Panc1 (cell line): ENCODE data around the gene POLDIP2. TPM values are rescaled to one million over a fixed set of nuclear protein-coding genes. Genes with fewer than 3 reads are reported as not detected.

Source experiments
- ATAC-seq: fragments of 200-7000 bp; cut with Tn5 transposase; 2 replicates; pipeline ENCODE4 v1.9.1; 2020; ENCODE audit warnings: mild to moderate bottlenecking, moderate library complexity
- BruUV-seq: library from RNA; stranded (reverse); fragments of 400-500 nt; replicated peaks from 2 replicates; lab custom pipeline; 2021; lab: Mats Ljungman, UMichigan
- CTCF ChIA-PET: fragments of 300-600 bp; sonication (Branson Sonifier 250); formaldehyde crosslinking; loops from one replicate; lab custom pipeline; 2022; ENCODE audit warnings: antibody characterized with exemption; lab: Charles Lee
- POLR2A ChIA-PET: fragments of 300-600 bp; sonication (Branson Sonifier 250); formaldehyde crosslinking; loops from one replicate; lab custom pipeline; 2022; ENCODE audit warnings: antibody characterized with exemption; lab: Charles Lee
- DNase-seq: peaks from one replicate; pipeline ENCODE4 v3.0.0-alpha.2; 2010; ENCODE audit warnings: low read depth, low spot score
- H3K27ac ChIP-seq: 2 replicates; pipeline ENCODE4 v1.5.1; 2011; ENCODE audit warnings: mild to moderate bottlenecking, low read length, inconsistent platforms
- H3K27me3 ChIP-seq: fragments of 200-500 bp; sonication (Bioruptor generic); 2 replicates; pipeline ENCODE4 v1.6.0; 2014; ENCODE audit warnings: low read length, inconsistent platforms; ENCODE audit not compliant: control insufficient read depth, insufficient read depth
- H3K36me3 ChIP-seq: fragments of 200-500 bp; sonication (Bioruptor generic); 2 replicates; pipeline ENCODE4 v1.5.1; 2014; ENCODE audit warnings: inconsistent platforms, mild to moderate bottlenecking, low read length, moderate library complexity; ENCODE audit not compliant: control insufficient read depth, insufficient read depth
- H3K4me1 ChIP-seq: 2 replicates; pipeline ENCODE4 v1.5.1; 2011; ENCODE audit warnings: inconsistent platforms, mild to moderate bottlenecking, low read length, moderate library complexity; ENCODE audit not compliant: control insufficient read depth, insufficient read depth
- H3K4me3 ChIP-seq, 2 experiments: 2 replicates each; pipeline ENCODE4 v1.5.1; 2011 to 2012; ENCODE audit warnings: low read depth in 2 of 2, low read length in 2 of 2, mild to moderate bottlenecking in 2 of 2, inconsistent platforms in 1 of 2, moderate library complexity in 1 of 2
- H3K9me3 ChIP-seq: fragments of 200-500 bp; sonication (Bioruptor generic); 2 replicates; pipeline ENCODE4 v1.5.1; 2014; ENCODE audit warnings: low read depth, mild to moderate bottlenecking, inconsistent platforms, low read length, moderate library complexity; ENCODE audit not compliant: control insufficient read depth, insufficient read depth
- POLR2AphosphoS5 ChIP-seq: IDR thresholded peaks from 2 replicates; pipeline ENCODE4 v1.6.1; 2012; ENCODE audit warnings: mild to moderate bottlenecking, low read depth, low read length, moderate library complexity
- SIN3A ChIP-seq: IDR thresholded peaks from 2 replicates; pipeline ENCODE4 v1.6.1; 2012; ENCODE audit warnings: low read depth, mild to moderate bottlenecking, low read length, moderate library complexity, borderline replicate concordance; ENCODE audit not compliant: insufficient read depth
- TCF7L2 ChIP-seq: IDR thresholded peaks from 2 replicates; pipeline ENCODE4 v1.6.1; 2011; ENCODE audit warnings: mild to moderate bottlenecking, low read depth, low read length, inconsistent platforms
- in situ Hi-C: cut with HindIII; loops from 2 replicates; pipeline ENCODE4 v1.10.0; 2016; ENCODE audit warnings: low sequenced_read_pairs, low pct_unique_long_range_greater_than_20kb
- intact Hi-C: fragments of 100-400 bp; cut with micrococcal nuclease; formaldehyde crosslinking; loops from one replicate; pipeline ENCODE4 v1.10.0; 2022; ENCODE audit not compliant: unreplicated experiment
- total RNA-seq: library from RNA; stranded (reverse); gene quantifications from one replicate; pipeline ENCODE4 v1.2.1, GENCODE V29; 2021; ENCODE audit not compliant: unreplicated experiment
- TF ChIP-seq, protein P1 (sequence below): fragments of 450-650 bp; IDR thresholded peaks from 2 replicates; pipeline ENCODE4 v1.5.1; 2017; ENCODE audit warnings: mild to moderate bottlenecking
- TF ChIP-seq, protein P2 (sequence below), 2 experiments: IDR thresholded peaks; 2 replicates each; pipeline ENCODE4 v1.6.1; 2011 to 2012; ENCODE audit warnings: low read depth in 2 of 2, control low read depth in 1 of 2, low read length in 1 of 2, mild to moderate bottlenecking in 1 of 2, moderate library complexity in 1 of 2; ENCODE audit not compliant: insufficient read depth in 1 of 2

The POLDIP2 gene
- total RNA-seq, 1 experiment from 2014 or later = 175 TPM

DNA sequence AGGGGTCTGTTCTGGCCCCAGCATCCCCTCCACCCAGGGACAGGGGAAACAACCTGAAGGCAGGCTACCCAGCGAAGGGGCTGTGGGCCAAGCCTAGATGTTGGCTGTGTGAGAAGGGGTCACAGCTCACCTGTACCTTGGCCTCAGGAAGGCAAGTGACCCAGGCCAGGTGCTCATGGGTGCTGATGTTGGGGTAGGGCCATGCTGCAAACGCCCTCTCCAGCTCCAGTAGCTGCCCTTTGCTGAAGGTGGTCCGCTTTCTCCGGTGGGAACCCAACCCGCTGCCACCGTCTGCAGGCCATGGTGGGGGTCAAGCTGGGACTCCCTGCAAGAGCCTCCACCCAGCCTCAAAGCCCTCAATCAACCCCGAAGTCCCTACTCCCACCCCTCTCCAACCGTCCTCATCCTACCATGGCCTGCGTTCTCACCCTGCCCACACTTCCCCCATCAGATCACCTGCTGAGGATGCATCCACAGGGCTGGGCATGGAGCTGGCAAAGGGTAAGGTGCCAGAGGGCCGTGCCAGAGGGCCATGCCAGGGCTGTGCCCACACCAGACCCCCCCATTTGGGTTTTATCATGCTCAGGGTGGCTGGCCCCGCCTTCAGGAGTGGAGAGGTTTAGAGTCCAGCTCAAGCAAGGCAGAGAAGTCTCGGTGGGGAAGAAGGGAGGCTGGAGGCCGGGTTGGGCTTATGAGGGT, 7.5 kb upstream of the POLDIP2 start, which contains the start of gene SEBOX:
Gene SEBOX (minus strand): TSS at position 535 of the 699 bp plus-strand sequence. CDS start 48 bp downstream, at position 487.
- Histone ChIP-seq H3K27me3 (no peaks in the 10 kb centered on the region), H3K4me3 (no peak within 1 kb of the TSS), H3K36me3 (peaks cover 4% of the 10 kb centered on the region), H3K9me3 (no peaks in the 10 kb centered on the region), H3K27ac (no peak within 1 kb of the TSS), H3K4me1 (peaks cover 4% of the 10 kb centered on the region; the same call in 1 of the 2 replicates)
- intact Hi-C loops (no loop called here), in situ Hi-C loops (no loop called here)
- no peak for ATAC-seq
- DNase-seq = no peak
- CTCF ChIA-PET = no interaction called here
- POLR2A ChIA-PET = no interaction called here
- BruUV-seq = no TSS peak
- TF ChIP-seq, protein P1, sequence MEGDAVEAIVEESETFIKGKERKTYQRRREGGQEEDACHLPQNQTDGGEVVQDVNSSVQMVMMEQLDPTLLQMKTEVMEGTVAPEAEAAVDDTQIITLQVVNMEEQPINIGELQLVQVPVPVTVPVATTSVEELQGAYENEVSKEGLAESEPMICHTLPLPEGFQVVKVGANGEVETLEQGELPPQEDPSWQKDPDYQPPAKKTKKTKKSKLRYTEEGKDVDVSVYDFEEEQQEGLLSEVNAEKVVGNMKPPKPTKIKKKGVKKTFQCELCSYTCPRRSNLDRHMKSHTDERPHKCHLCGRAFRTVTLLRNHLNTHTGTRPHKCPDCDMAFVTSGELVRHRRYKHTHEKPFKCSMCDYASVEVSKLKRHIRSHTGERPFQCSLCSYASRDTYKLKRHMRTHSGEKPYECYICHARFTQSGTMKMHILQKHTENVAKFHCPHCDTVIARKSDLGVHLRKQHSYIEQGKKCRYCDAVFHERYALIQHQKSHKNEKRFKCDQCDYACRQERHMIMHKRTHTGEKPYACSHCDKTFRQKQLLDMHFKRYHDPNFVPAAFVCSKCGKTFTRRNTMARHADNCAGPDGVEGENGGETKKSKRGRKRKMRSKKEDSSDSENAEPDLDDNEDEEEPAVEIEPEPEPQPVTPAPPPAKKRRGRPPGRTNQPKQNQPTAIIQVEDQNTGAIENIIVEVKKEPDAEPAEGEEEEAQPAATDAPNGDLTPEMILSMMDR = no peak
- TF ChIP-seq, protein P2, sequence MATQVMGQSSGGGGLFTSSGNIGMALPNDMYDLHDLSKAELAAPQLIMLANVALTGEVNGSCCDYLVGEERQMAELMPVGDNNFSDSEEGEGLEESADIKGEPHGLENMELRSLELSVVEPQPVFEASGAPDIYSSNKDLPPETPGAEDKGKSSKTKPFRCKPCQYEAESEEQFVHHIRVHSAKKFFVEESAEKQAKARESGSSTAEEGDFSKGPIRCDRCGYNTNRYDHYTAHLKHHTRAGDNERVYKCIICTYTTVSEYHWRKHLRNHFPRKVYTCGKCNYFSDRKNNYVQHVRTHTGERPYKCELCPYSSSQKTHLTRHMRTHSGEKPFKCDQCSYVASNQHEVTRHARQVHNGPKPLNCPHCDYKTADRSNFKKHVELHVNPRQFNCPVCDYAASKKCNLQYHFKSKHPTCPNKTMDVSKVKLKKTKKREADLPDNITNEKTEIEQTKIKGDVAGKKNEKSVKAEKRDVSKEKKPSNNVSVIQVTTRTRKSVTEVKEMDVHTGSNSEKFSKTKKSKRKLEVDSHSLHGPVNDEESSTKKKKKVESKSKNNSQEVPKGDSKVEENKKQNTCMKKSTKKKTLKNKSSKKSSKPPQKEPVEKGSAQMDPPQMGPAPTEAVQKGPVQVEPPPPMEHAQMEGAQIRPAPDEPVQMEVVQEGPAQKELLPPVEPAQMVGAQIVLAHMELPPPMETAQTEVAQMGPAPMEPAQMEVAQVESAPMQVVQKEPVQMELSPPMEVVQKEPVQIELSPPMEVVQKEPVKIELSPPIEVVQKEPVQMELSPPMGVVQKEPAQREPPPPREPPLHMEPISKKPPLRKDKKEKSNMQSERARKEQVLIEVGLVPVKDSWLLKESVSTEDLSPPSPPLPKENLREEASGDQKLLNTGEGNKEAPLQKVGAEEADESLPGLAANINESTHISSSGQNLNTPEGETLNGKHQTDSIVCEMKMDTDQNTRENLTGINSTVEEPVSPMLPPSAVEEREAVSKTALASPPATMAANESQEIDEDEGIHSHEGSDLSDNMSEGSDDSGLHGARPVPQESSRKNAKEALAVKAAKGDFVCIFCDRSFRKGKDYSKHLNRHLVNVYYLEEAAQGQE (IDR thresholded peaks at IDR 0.05; ENCODE audit: insufficient read depth in 1 of 2, low read depth in 2 of 2, low read length in 1 of 2) = no peak
- TF ChIP-seq SIN3A (no peak), TCF7L2 (no peak), POLR2AphosphoS5 (no peak)

DNA sequence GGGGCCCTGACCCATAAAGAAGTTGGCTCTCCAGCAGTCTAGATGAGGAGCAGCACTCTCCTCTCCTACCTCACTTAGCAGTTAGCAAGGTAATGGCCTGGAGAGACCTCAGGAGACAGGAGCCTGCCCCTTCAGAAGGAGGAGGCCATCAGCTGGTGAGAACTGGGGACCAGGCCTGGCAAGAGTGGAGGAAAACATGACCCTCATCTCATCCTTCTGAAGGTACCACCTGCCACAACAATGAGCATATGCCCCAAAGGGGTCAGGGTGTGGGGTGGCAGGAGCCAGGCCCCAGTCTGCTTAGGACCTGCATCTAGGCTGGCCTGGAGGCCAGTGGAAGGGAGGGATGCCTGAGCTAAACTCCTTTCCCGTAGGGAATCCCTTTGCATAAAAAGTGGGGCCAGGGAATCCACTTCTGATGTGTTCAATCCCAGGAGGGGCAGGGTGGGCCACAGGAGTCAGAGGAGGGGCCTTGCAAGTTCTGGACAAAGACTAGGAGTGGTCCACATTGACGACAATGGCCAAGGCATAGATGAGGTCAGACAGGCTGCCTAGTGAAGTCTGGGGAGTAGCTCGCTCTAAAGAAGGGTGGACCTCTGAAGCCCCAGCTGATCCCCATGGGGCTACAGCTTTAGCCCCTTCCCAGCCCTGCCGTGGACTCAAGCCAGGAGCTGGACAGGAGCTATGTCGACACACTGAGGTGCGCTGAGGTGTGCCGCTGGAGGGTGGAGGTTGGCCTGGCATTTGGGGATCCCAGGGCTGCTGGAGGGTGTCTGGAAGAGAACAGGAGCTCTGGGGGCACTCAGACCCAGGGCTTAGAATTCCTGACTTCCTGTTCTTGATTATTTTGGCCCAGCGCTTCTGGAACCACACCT, 6.7 kb upstream of the POLDIP2 start:
- no peaks in the 10 kb centered on the region for H3K27me3 ChIP-seq
- DNase-seq (no peak), ATAC-seq (no peak)
- CTCF ChIA-PET = no interaction called here
- no peaks in the 10 kb centered on the region for H3K9me3 ChIP-seq
- POLR2A ChIA-PET = no interaction called here
- H3K4me1 ChIP-seq = no peaks in the 10 kb centered on the region
- TF ChIP-seq SIN3A = no peak
- no peak for TF ChIP-seq POLR2AphosphoS5
- TF ChIP-seq, protein P2 (IDR thresholded peaks at IDR 0.05; ENCODE audit: insufficient read depth in 1 of 2, low read depth in 2 of 2, low read length in 1 of 2) = no peak
- no peak for TF ChIP-seq TCF7L2
- TF ChIP-seq, protein P1 = no peak
- BruUV-seq = no TSS peak
- H3K27ac ChIP-seq = no peak overlapping the region
- intact Hi-C loops = no loop called here
- in situ Hi-C loops = no loop called here
- no peak overlapping the region for H3K4me3 ChIP-seq
- H3K36me3 ChIP-seq = peaks cover 4% of the 10 kb centered on the region
